GM23338 (cell line): Measurements from ENCODE around the gene SOHLH1. TPM values are rescaled to one million over a fixed set of nuclear protein-coding genes. Genes with fewer than 3 reads are reported as not detected.

ENCODE experiments used
- ATAC-seq: fragments of 200-7000 bp; cut with Tn5 transposase; 3 replicates; pipeline ENCODE4 v1.9.1; 2020
- DNase-seq: peaks from one replicate; pipeline ENCODE4 v3.0.0-alpha.2; 2015; ENCODE audit warnings: low spot score
- H2AFZ ChIP-seq: fragments of 200-600 bp; sonication (generic); 2 replicates; pipeline ENCODE4 v1.8.0; 2016; ENCODE audit warnings: antibody characterized with exemption, mild to moderate bottlenecking, moderate library complexity
- H3F3A ChIP-seq: fragments of 200-600 bp; sonication (generic); replicated peaks from 2 replicates; pipeline ENCODE4 v1.8.0; 2017; ENCODE audit warnings: antibody characterized with exemption, mixed run types, low read depth
- H3K27ac ChIP-seq: fragments of 200-600 bp; sonication (generic); 2 replicates; pipeline ENCODE4 v1.6.1; 2016; ENCODE audit warnings: low read depth
- H3K27me3 ChIP-seq: fragments of 200-600 bp; sonication (generic); 2 replicates; pipeline ENCODE4 v1.8.0; 2016; ENCODE audit warnings: mild to moderate bottlenecking, mixed run types, moderate library complexity; ENCODE audit not compliant: insufficient read depth
- H3K36me3 ChIP-seq: fragments of 200-600 bp; sonication (generic); 2 replicates; pipeline ENCODE4 v1.8.0; 2016; ENCODE audit warnings: mild to moderate bottlenecking; ENCODE audit not compliant: insufficient read depth
- H3K4me1 ChIP-seq: fragments of 200-600 bp; sonication (generic); 2 replicates; pipeline ENCODE4 v1.8.0; 2016; ENCODE audit warnings: mild to moderate bottlenecking, moderate library complexity; ENCODE audit not compliant: insufficient read depth
- H3K4me2 ChIP-seq: fragments of 200-600 bp; sonication (generic); 2 replicates; pipeline ENCODE4 v1.7.1; 2017; ENCODE audit warnings: mixed run types
- H3K4me3 ChIP-seq: fragments of 200-600 bp; sonication (generic); 2 replicates; pipeline ENCODE4 v1.6.1; 2016; ENCODE audit warnings: mixed run types
- H3K79me2 ChIP-seq: fragments of 200-600 bp; sonication (generic); replicated peaks from 2 replicates; pipeline ENCODE4 v1.8.0; 2017; ENCODE audit warnings: mild to moderate bottlenecking; ENCODE audit not compliant: insufficient read depth
- H3K9me2 ChIP-seq: fragments of 200-600 bp; sonication (generic); 2 replicates; pipeline ENCODE4 v1.8.0; 2017; ENCODE audit not compliant: insufficient read depth
- H4K20me1 ChIP-seq: fragments of 200-600 bp; sonication (generic); replicated peaks from 2 replicates; pipeline ENCODE4 v1.8.0; 2017; ENCODE audit warnings: mild to moderate bottlenecking; ENCODE audit not compliant: insufficient read depth
- H3K27ac Mint-ChIP-seq: 2 replicates; pipeline ENCODE4 v1.8.0; 2020; ENCODE audit warnings: inconsistent platforms, mild to moderate bottlenecking, moderate library complexity, mixed read lengths
- H3K27me3 Mint-ChIP-seq: 3 replicates; pipeline ENCODE4 v1.8.0; 2022; ENCODE audit warnings: low read depth, mild to moderate bottlenecking, moderate library complexity, mixed read lengths, inconsistent platforms; ENCODE audit not compliant: insufficient read depth, poor library complexity
- H3K36me3 Mint-ChIP-seq: 3 replicates; pipeline ENCODE4 v1.8.0; 2021; ENCODE audit warnings: low read depth, mild to moderate bottlenecking, inconsistent platforms, moderate library complexity, mixed read lengths
- H3K4me1 Mint-ChIP-seq: 3 replicates; pipeline ENCODE4 v1.8.0; 2020; ENCODE audit warnings: mild to moderate bottlenecking, inconsistent platforms, mixed read lengths
- H3K4me3 Mint-ChIP-seq: 3 replicates; pipeline ENCODE4 v1.8.0; 2021; ENCODE audit warnings: moderate library complexity, mild to moderate bottlenecking, inconsistent platforms, mixed read lengths
- H3K9me3 Mint-ChIP-seq: 3 replicates; pipeline ENCODE4 v1.8.0; 2020; ENCODE audit warnings: moderate library complexity, mild to moderate bottlenecking, inconsistent platforms, mixed read lengths
- CREB1 ChIP-seq: fragments of 250-450 bp; sonication (Bioruptor Pico); IDR thresholded peaks from 2 replicates; pipeline ENCODE4 v1.5.0; 2020; ENCODE audit warnings: low read depth, mild to moderate bottlenecking, moderate library complexity
- EZH2 ChIP-seq: fragments of 200-600 bp; sonication (generic); IDR thresholded peaks from one replicate; pipeline ENCODE4 v1.8.0; 2017; ENCODE audit warnings: antibody characterized with exemption, mild to moderate bottlenecking, low read depth; ENCODE audit not compliant: unreplicated experiment
- EZH2phosphoT487 ChIP-seq: fragments of 200-600 bp; sonication (generic); IDR thresholded peaks from one replicate; pipeline ENCODE4 v1.8.1; 2018; ENCODE audit warnings: antibody characterized with exemption; ENCODE audit not compliant: unreplicated experiment
- JUNB ChIP-seq: IDR thresholded peaks from one replicate; pipeline ENCODE4 v1.6.1; 2016; ENCODE audit warnings: antibody characterized with exemption; ENCODE audit not compliant: unreplicated experiment
- POLR2AphosphoS5 ChIP-seq: IDR thresholded peaks from 2 replicates; pipeline ENCODE4 v1.6.1; 2016; ENCODE audit warnings: antibody characterized with exemption, low read depth
- STAT1 ChIP-seq: IDR thresholded peaks from one replicate; pipeline ENCODE4 v1.6.1; 2016; ENCODE audit warnings: antibody characterized with exemption; ENCODE audit not compliant: unreplicated experiment
- ZNF331 ChIP-seq: fragments of 250-450 bp; sonication (Bioruptor Pico); IDR thresholded peaks from 2 replicates; pipeline ENCODE4 v1.5.0; 2020; ENCODE audit warnings: low read depth, mild to moderate bottlenecking, moderate library complexity
- polyA plus RNA-seq: library from polyadenylated mRNA; unstranded; fragments of >200 nt; fragmentation: Nextera tagmentation; extraction: Ambion mirVana; gene quantifications from 2 replicates; pipeline ENCODE4 v1.2.1, GENCODE V29; 2016
- total RNA-seq: library from RNA; depleted of rRNA; stranded (reverse); fragments of >200 nt; shearing (Covaris generic); gene quantifications from 2 replicates; pipeline ENCODE4 v1.2.3, GENCODE V29; 2014
- TF ChIP-seq, protein P1 (sequence below): fragments of 250-450 bp; sonication (Bioruptor Pico); IDR thresholded peaks from 2 replicates; pipeline ENCODE4 v1.5.0; 2020; ENCODE audit warnings: mild to moderate bottlenecking, moderate library complexity
- TF ChIP-seq, protein P2 (sequence below): IDR thresholded peaks from 2 replicates; pipeline ENCODE4 v1.6.1; 2016; ENCODE audit warnings: antibody characterized with exemption

Gene SOHLH1
- total and polyA plus RNA-seq, 2 experiments from 2014 or later = 0.21 TPM; not detected in 1

- no peaks in the 10 kb centered on the region for H3K4me1 Mint-ChIP-seq
- no peaks in the 10 kb centered on the region for H3K9me2 ChIP-seq
- no peak overlapping the region for H3K4me3 ChIP-seq
- DNase-seq = no peak
- no peak overlapping the region for H2AFZ ChIP-seq
- no peaks in the 10 kb centered on the region for H3K27me3 Mint-ChIP-seq
- H3K4me3 Mint-ChIP-seq = no peak overlapping the region
- H3K27ac Mint-ChIP-seq = no peak overlapping the region; the same call in 1 of the 2 replicates
- no peaks in the 10 kb centered on the region for H3K36me3 Mint-ChIP-seq
- H4K20me1 ChIP-seq = no peaks in the 10 kb centered on the region
- H3K36me3 ChIP-seq = no peaks in the 10 kb centered on the region
- H3K27ac ChIP-seq = no peak overlapping the region
- H3K27me3 ChIP-seq = no peaks in the 10 kb centered on the region
- H3K4me2 ChIP-seq = no peak overlapping the region
- no peaks in the 10 kb centered on the region for H3F3A ChIP-seq
- no peak for ATAC-seq
- no peaks in the 10 kb centered on the region for H3K9me3 Mint-ChIP-seq
- TF ChIP-seq POLR2AphosphoS5 (no peak), EZH2phosphoT487 (no peak), ZNF331 (no peak), STAT1 (no peak), EZH2 (no peak), CREB1 (CRISPR knock-in tag) (no peak), JUNB (no peak)
- TF ChIP-seq, protein P1, sequence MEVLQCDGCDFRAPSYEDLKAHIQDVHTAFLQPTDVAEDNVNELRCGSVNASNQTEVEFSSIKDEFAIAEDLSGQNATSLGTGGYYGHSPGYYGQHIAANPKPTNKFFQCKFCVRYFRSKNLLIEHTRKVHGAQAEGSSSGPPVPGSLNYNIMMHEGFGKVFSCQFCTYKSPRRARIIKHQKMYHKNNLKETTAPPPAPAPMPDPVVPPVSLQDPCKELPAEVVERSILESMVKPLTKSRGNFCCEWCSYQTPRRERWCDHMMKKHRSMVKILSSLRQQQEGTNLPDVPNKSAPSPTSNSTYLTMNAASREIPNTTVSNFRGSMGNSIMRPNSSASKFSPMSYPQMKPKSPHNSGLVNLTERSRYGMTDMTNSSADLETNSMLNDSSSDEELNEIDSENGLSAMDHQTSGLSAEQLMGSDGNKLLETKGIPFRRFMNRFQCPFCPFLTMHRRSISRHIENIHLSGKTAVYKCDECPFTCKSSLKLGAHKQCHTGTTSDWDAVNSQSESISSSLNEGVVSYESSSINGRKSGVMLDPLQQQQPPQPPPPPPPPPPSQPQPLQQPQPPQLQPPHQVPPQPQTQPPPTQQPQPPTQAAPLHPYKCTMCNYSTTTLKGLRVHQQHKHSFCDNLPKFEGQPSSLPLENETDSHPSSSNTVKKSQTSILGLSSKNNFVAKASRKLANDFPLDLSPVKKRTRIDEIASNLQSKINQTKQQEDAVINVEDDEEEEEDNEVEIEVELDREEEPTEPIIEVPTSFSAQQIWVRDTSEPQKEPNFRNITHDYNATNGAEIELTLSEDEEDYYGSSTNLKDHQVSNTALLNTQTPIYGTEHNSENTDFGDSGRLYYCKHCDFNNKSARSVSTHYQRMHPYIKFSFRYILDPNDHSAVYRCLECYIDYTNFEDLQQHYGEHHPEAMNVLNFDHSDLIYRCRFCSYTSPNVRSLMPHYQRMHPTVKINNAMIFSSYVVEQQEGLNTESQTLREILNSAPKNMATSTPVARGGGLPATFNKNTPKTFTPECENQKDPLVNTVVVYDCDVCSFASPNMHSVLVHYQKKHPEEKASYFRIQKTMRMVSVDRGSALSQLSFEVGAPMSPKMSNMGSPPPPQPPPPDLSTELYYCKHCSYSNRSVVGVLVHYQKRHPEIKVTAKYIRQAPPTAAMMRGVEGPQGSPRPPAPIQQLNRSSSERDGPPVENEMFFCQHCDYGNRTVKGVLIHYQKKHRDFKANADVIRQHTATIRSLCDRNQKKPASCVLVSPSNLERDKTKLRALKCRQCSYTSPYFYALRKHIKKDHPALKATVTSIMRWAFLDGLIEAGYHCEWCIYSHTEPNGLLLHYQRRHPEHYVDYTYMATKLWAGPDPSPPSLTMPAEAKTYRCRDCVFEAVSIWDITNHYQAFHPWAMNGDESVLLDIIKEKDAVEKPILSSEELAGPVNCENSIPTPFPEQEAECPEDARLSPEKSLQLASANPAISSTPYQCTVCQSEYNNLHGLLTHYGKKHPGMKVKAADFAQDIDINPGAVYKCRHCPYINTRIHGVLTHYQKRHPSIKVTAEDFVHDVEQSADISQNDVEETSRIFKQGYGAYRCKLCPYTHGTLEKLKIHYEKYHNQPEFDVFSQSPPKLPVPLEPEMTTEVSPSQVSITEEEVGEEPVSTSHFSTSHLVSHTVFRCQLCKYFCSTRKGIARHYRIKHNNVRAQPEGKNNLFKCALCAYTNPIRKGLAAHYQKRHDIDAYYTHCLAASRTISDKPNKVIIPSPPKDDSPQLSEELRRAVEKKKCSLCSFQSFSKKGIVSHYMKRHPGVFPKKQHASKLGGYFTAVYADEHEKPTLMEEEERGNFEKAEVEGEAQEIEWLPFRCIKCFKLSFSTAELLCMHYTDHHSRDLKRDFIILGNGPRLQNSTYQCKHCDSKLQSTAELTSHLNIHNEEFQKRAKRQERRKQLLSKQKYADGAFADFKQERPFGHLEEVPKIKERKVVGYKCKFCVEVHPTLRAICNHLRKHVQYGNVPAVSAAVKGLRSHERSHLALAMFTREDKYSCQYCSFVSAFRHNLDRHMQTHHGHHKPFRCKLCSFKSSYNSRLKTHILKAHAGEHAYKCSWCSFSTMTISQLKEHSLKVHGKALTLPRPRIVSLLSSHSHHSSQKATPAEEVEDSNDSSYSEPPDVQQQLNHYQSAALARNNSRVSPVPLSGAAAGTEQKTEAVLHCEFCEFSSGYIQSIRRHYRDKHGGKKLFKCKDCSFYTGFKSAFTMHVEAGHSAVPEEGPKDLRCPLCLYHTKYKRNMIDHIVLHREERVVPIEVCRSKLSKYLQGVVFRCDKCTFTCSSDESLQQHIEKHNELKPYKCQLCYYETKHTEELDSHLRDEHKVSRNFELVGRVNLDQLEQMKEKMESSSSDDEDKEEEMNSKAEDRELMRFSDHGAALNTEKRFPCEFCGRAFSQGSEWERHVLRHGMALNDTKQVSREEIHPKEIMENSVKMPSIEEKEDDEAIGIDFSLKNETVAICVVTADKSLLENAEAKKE (CRISPR knock-in tag) = no peak
- TF ChIP-seq, protein P2, sequence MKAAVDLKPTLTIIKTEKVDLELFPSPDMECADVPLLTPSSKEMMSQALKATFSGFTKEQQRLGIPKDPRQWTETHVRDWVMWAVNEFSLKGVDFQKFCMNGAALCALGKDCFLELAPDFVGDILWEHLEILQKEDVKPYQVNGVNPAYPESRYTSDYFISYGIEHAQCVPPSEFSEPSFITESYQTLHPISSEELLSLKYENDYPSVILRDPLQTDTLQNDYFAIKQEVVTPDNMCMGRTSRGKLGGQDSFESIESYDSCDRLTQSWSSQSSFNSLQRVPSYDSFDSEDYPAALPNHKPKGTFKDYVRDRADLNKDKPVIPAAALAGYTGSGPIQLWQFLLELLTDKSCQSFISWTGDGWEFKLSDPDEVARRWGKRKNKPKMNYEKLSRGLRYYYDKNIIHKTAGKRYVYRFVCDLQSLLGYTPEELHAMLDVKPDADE = no peak
- H3K4me1 ChIP-seq = no peaks in the 10 kb centered on the region
- no peaks in the 10 kb centered on the region for H3K79me2 ChIP-seq
Measured at GRCh38 chr9:135745189-135745588, 45.9 kb upstream of the SOHLH1 start.
